ENCODE results near the gene SARNP.

GRCh38 chr12:55818140-55818728 lies 710 bp upstream of the SARNP start:
- TF ChIP-seq POLR2A (IDR thresholded peaks at IDR 0.05), result no peak
- TF ChIP-seq EP300 (IDR thresholded peaks at IDR 0.05; ENCODE audit: low read depth), result no peak
- TF ChIP-seq, protein P1, sequence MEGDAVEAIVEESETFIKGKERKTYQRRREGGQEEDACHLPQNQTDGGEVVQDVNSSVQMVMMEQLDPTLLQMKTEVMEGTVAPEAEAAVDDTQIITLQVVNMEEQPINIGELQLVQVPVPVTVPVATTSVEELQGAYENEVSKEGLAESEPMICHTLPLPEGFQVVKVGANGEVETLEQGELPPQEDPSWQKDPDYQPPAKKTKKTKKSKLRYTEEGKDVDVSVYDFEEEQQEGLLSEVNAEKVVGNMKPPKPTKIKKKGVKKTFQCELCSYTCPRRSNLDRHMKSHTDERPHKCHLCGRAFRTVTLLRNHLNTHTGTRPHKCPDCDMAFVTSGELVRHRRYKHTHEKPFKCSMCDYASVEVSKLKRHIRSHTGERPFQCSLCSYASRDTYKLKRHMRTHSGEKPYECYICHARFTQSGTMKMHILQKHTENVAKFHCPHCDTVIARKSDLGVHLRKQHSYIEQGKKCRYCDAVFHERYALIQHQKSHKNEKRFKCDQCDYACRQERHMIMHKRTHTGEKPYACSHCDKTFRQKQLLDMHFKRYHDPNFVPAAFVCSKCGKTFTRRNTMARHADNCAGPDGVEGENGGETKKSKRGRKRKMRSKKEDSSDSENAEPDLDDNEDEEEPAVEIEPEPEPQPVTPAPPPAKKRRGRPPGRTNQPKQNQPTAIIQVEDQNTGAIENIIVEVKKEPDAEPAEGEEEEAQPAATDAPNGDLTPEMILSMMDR (IDR thresholded peaks at IDR 0.05), result no peak
- no peak for TF ChIP-seq POLR2AphosphoS5 (IDR thresholded peaks at IDR 0.05)

All from transverse colon (tissue), 4 donors.